K562 (cell line): Measurements from ENCODE around the gene TMEM41A. TPM values are rescaled to one million over a fixed set of nuclear protein-coding genes. Genes with fewer than 3 reads are reported as not detected.
A peak's percentile ranks its signal among the peaks of the same experiment; 100 is the strongest.

Experiments used
- GABPB1 ChIP-seq: sonication (generic); formaldehyde crosslinking; IDR thresholded peaks from 2 replicates; pipeline ENCODE4 v1.8.0; 2022; ENCODE audit warnings: mild to moderate bottlenecking, missing genetic modification reagents
- HSF4 ChIP-seq: fragments of 250-450 bp; sonication (Bioruptor Pico); IDR thresholded peaks from 2 replicates; pipeline ENCODE4 v2.1.2; 2022; ENCODE audit warnings: mild to moderate bottlenecking, moderate library complexity, borderline replicate concordance
- ID3 ChIP-seq, 2 experiments: fragments of 250-450 bp in 1 of 2; fragments of 450-650 bp in 1 of 2; sonication (Bioruptor Pico) in 1 of 2; IDR thresholded peaks; 2 replicates each; pipeline versions ENCODE4 v1.6.1 to v1.8.0; 2016 to 2021; ENCODE audit warnings: mild to moderate bottlenecking in 2 of 2, moderate library complexity in 2 of 2, missing compliant biosample characterization in 1 of 2, missing genetic modification characterization in 1 of 2
- ILK ChIP-seq: fragments of 450-650 bp; IDR thresholded peaks from 2 replicates; pipeline ENCODE4 v1.6.1; 2016; ENCODE audit warnings: missing genetic modification characterization, low read depth, mild to moderate bottlenecking, missing compliant biosample characterization, moderate library complexity, borderline replicate concordance
- MAZ ChIP-seq, 2 experiments: fragments of 450-650 bp in 1 of 2; sonication (generic) in 1 of 2; formaldehyde crosslinking; IDR thresholded peaks in 1 of 2; conservative IDR thresholded peaks in 1 of 2; 2 replicates each; pipeline versions ENCODE4 v1.4.0 to v1.5.0; 2020; ENCODE audit warnings: mild to moderate bottlenecking in 1 of 2, missing genetic modification reagents in 1 of 2
- MCM2 ChIP-seq: fragments of 450-650 bp; IDR thresholded peaks from 2 replicates; pipeline ENCODE4 v1.6.1; 2017; ENCODE audit warnings: low read depth, mild to moderate bottlenecking
- NR2C2 ChIP-seq, 2 experiments: fragments of 200-800 bp in 1 of 2; sonication (Bioruptor generic) in 1 of 2; sonication (generic) in 1 of 2; formaldehyde crosslinking in 1 of 2; IDR thresholded peaks; 2 replicates each; pipeline versions ENCODE4 v1.6.1 to v1.8.0; 2016 to 2022; ENCODE audit warnings: mild to moderate bottlenecking in 1 of 2, missing compliant biosample characterization in 1 of 2, missing genetic modification characterization in 1 of 2, missing genetic modification reagents in 1 of 2
- SREBF2 ChIP-seq: sonication (generic); formaldehyde crosslinking; IDR thresholded peaks from 2 replicates; pipeline ENCODE4 v1.4.0; 2020; ENCODE audit warnings: mild to moderate bottlenecking, missing genetic modification reagents
- ZBTB5 ChIP-seq: fragments of 450-650 bp; IDR thresholded peaks from 2 replicates; pipeline ENCODE4 v1.6.1; 2017; ENCODE audit warnings: antibody characterized with exemption
- ZNF766 ChIP-seq: fragments of 200-800 bp; sonication (Bioruptor generic); conservative IDR thresholded peaks from 2 replicates; pipeline ENCODE4 v1.6.1; 2016; ENCODE audit warnings: missing genetic modification characterization, missing compliant biosample characterization
- polyA plus RNA-seq, 8 experiments: library from polyadenylated mRNA; depleted of rRNA in 4 of 8; stranded (reverse) in 5 of 8; unstranded in 3 of 8; fragments of >200 nt; fragmentation: Nextera tagmentation in 2 of 8; fragmentation: Illumina TruSeq in 1 of 8; extraction: Ambion mirVana in 2 of 8; extraction: Trizol in 1 of 8; gene quantifications; 2 replicates each; pipeline versions ENCODE4 v1.2.1 to v1.2.3, GENCODE V29; 2011 to 2014; ENCODE audit warnings: inconsistent platforms in 1 of 8, missing spikeins in 1 of 8
- total RNA-seq, 7 experiments: library from RNA; depleted of rRNA in 6 of 7; stranded (reverse); fragments of >200 nt in 6 of 7; fragmentation: Illumina TruSeq in 2 of 7; extraction: Trizol in 2 of 7; gene quantifications; 2 replicates each; pipeline versions ENCODE4 v1.2.1 to v1.2.3, GENCODE V29; 2011 to 2021; ENCODE audit warnings: low replicate concordance in 1 of 7
- TF ChIP-seq, protein P1 (sequence below): fragments of 200-600 bp; sonication (generic); IDR thresholded peaks from one replicate; pipeline ENCODE4 v1.6.1; 2012; ENCODE audit warnings: mild to moderate bottlenecking, low read depth, low read length, inconsistent platforms

TMEM41A gene
- total and polyA plus RNA-seq, 9 of the 15 experiments (the other 6 are each of a cell fraction or from before 2014, with no cell fraction given), result 22.5 to 65.9 (median 31.5) TPM

- TF ChIP-seq ILK (tag) (no peak), ID3 (CRISPR knock-in tag; IDR thresholded peaks at IDR 0.05) (no peak), ID3 (tag; IDR thresholded peaks at IDR 0.05) (peak; percentile 98), MAZ (CRISPR knock-in tag; conservative IDR thresholded peaks at IDR 0.05 in 1 of 2, IDR thresholded peaks at IDR 0.05 in 1 of 2) (peak; percentile 38 to 66; a peak in 1 of 4 replicates), HSF4 (CRISPR knock-in tag) (no peak; the same call in 1 of the 2 replicates), SREBF2 (CRISPR knock-in tag) (no peak), ZNF766 (CRISPR knock-in tag) (peak; percentile 70; the same call in 1 of the 2 replicates), ZBTB5 (no peak), NR2C2 (CRISPR knock-in tag; IDR thresholded peaks at IDR 0.05) (0 out of 2 replicates have a peak, but pooled peaks have one; percentile 32), NR2C2 (tag; IDR thresholded peaks at IDR 0.05) (peak; percentile 87), GABPB1 (CRISPR knock-in tag) (no peak), MCM2 (no peak)
- TF ChIP-seq, protein P1, sequence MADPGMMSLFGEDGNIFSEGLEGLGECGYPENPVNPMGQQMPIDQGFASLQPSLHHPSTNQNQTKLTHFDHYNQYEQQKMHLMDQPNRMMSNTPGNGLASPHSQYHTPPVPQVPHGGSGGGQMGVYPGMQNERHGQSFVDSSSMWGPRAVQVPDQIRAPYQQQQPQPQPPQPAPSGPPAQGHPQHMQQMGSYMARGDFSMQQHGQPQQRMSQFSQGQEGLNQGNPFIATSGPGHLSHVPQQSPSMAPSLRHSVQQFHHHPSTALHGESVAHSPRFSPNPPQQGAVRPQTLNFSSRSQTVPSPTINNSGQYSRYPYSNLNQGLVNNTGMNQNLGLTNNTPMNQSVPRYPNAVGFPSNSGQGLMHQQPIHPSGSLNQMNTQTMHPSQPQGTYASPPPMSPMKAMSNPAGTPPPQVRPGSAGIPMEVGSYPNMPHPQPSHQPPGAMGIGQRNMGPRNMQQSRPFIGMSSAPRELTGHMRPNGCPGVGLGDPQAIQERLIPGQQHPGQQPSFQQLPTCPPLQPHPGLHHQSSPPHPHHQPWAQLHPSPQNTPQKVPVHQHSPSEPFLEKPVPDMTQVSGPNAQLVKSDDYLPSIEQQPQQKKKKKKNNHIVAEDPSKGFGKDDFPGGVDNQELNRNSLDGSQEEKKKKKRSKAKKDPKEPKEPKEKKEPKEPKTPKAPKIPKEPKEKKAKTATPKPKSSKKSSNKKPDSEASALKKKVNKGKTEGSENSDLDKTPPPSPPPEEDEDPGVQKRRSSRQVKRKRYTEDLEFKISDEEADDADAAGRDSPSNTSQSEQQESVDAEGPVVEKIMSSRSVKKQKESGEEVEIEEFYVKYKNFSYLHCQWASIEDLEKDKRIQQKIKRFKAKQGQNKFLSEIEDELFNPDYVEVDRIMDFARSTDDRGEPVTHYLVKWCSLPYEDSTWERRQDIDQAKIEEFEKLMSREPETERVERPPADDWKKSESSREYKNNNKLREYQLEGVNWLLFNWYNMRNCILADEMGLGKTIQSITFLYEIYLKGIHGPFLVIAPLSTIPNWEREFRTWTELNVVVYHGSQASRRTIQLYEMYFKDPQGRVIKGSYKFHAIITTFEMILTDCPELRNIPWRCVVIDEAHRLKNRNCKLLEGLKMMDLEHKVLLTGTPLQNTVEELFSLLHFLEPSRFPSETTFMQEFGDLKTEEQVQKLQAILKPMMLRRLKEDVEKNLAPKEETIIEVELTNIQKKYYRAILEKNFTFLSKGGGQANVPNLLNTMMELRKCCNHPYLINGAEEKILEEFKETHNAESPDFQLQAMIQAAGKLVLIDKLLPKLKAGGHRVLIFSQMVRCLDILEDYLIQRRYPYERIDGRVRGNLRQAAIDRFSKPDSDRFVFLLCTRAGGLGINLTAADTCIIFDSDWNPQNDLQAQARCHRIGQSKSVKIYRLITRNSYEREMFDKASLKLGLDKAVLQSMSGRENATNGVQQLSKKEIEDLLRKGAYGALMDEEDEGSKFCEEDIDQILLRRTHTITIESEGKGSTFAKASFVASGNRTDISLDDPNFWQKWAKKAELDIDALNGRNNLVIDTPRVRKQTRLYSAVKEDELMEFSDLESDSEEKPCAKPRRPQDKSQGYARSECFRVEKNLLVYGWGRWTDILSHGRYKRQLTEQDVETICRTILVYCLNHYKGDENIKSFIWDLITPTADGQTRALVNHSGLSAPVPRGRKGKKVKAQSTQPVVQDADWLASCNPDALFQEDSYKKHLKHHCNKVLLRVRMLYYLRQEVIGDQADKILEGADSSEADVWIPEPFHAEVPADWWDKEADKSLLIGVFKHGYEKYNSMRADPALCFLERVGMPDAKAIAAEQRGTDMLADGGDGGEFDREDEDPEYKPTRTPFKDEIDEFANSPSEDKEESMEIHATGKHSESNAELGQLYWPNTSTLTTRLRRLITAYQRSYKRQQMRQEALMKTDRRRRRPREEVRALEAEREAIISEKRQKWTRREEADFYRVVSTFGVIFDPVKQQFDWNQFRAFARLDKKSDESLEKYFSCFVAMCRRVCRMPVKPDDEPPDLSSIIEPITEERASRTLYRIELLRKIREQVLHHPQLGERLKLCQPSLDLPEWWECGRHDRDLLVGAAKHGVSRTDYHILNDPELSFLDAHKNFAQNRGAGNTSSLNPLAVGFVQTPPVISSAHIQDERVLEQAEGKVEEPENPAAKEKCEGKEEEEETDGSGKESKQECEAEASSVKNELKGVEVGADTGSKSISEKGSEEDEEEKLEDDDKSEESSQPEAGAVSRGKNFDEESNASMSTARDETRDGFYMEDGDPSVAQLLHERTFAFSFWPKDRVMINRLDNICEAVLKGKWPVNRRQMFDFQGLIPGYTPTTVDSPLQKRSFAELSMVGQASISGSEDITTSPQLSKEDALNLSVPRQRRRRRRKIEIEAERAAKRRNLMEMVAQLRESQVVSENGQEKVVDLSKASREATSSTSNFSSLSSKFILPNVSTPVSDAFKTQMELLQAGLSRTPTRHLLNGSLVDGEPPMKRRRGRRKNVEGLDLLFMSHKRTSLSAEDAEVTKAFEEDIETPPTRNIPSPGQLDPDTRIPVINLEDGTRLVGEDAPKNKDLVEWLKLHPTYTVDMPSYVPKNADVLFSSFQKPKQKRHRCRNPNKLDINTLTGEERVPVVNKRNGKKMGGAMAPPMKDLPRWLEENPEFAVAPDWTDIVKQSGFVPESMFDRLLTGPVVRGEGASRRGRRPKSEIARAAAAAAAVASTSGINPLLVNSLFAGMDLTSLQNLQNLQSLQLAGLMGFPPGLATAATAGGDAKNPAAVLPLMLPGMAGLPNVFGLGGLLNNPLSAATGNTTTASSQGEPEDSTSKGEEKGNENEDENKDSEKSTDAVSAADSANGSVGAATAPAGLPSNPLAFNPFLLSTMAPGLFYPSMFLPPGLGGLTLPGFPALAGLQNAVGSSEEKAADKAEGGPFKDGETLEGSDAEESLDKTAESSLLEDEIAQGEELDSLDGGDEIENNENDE, result no peak
These were observed 25.5 kb downstream of the TMEM41A start (continued) for GRCh38 chr3:185473290-185473815.
